NCI-H460 (cell line): Measurements from ENCODE around the gene KPTN. TPM values are rescaled to one million over a fixed set of nuclear protein-coding genes. Genes with fewer than 3 reads are reported as not detected.
A peak's percentile ranks its signal among the peaks of the same experiment; 100 is the strongest.

Experiments
- DNase-seq: peaks from one replicate; pipeline ENCODE4 v3.0.0-alpha.2; 2016; ENCODE audit warnings: low read depth; ENCODE audit errors: extremely low read depth
- polyA plus RNA-seq: library from polyadenylated mRNA; depleted of rRNA; stranded (reverse); fragments of >200 nt; gene quantifications from 2 replicates; pipeline ENCODE4 v1.2.3, GENCODE V29; 2014; cell fraction: nucleus; rRNA removed
- total RNA-seq: library from RNA; depleted of rRNA; stranded (reverse); fragments of >200 nt; shearing (Covaris generic); gene quantifications from 2 replicates; pipeline ENCODE4 v1.2.3, GENCODE V29; 2014; rRNA removed

Gene KPTN
- total RNA-seq: 4.0 and 4.1 TPM in 2 replicates
- 5.1 and 7.5 TPM in 2 replicates for polyA plus RNA-seq

- peak; percentile 83 for DNase-seq
Observed at GRCh38 chr19:47483800-47484690, at the start of gene KPTN. Gene KPTN (minus strand): TSS chr19:47484219. CDS start chr19:47484160, 59 bp downstream.

DNA sequence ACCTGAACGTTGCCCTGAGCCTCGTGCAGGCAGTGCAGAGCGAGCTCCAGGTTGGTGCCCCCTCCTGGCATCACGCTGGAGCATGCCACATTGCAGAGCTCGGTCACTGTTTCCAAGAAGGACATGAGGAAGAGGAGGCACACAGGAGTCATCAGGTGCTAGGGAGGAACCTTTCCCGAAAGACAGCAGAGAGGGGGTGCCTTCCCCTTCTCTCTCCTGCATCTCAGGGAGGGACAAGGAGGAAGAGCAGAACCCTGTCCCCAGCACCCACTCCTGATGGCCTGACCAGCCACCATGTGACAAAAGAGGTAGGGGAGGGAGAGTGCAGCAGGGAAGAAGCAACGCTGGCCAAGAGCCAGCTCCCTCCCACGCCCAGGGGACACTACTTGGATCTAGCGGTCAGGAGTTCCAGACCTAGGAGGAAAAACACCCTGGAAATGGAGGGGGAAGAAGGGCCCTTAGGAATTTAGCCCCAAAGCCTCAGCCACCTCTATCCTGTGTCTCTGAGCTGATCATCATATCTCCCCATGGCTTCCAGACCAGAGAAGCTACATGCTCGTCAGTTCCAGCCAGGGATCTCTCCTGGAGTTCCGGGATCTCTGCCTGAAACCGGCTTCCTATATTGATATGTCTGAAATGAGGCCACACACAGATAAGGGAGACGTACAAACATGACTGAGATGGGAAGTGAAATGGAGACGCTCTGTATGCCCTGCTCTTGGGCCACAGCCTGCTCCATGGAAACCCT is 47.8 kb upstream of the KPTN start:
- DNase-seq: no peak

DNA sequence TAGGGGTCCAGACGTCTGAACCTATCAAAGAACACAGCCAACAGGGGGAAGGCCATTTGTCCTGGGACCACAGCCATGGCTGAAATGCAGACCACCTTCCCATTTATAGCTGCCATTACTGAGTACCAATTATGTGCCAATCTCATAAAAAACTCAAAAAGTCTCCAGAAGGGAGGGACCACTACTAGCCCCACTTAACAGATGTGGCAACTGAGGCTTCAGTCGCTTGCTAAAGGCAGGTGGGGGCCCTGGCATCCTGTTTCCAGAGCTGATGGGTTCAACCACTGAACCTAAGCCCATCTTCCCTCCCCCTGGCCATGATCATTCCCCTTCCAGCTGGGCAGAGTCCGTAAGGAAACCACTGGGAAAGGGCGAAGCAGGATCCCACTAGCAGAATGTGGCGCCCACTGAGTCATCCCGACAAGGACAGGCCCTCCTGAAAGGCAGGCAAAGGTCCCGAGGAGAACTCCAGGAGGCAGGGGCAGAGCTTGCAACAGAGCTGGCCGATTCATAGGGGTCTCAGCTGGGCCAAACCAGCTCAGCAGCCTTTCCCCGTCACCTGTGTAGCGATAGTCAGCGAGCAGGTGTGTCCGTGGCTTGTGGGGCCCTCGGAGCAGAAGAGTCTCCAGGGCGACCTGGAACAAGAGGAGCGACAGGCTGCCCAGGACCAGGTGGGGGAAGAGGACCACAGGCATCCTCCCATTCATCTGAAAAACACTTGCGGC is 45.2 kb upstream of the KPTN start:
- DNase-seq: no peak

- no peak for DNase-seq
Observed at GRCh38 chr19:47526798-47527197, 42.8 kb upstream of the KPTN start.

GRCh38 chr19:47523473-47523872 is 39.5 kb upstream of the KPTN start:
- no peak for DNase-seq

DNA sequence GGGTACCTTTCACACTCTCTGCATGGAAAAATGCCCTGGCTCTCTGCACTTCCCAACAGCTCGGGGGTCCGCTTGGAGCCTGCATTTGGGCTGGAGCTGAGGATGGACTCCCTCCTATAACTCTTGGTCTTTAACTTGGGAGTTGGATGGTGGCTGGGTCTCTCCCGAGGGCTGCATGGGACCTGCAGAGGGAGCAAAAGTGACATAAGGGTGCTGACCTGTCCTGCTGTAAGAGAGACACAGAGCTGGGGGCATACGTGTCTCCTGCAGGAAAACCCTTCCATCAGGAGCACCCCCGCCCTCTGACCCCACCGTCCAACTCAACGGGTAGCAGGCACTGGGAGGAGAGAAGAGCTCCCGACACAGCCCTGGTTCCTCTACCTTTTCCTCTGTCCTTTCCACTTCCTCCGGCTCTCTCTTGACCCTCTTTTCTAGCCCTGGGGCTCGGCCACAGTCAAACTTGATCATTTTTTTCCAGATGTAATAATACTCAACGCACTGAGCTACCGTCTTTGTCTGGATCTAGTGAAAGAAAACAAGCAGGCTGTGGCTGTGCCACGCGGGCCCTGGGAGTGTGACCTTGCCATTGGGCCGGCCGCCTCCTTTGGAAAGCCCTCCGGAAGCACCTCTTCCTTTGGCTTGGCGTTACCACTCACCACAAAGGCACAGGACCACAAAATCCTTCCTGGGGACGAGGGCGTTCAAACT is 37.6 kb upstream of the KPTN start:
- no peak for DNase-seq

DNA sequence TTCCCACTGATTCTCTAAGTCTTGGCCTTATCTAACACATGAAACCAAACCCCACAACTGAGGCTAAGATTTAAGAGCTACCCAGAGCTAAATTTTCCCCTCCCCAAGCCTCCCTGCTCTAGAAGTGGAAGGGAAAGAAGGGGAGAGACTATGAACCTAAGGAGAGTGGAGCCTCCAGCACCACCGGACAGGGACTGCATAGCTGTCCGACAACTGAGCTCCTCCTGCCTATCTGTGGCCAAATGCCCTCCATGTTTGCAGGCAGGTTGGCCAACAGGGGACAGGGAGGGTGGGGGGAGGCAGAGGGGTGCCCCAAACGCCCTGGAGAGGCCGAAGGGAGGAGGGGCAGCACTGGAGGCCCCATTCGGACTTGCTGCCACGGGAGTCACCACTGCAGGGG is 36.8 kb upstream of the KPTN start:
- no peak for DNase-seq

- no peak for DNase-seq
Observed at GRCh38 chr19:47520343-47520806, 36.4 kb upstream of the KPTN start.

GRCh38 chr19:47518854-47519253 is 34.8 kb upstream of the KPTN start:
- no peak for DNase-seq

DNA sequence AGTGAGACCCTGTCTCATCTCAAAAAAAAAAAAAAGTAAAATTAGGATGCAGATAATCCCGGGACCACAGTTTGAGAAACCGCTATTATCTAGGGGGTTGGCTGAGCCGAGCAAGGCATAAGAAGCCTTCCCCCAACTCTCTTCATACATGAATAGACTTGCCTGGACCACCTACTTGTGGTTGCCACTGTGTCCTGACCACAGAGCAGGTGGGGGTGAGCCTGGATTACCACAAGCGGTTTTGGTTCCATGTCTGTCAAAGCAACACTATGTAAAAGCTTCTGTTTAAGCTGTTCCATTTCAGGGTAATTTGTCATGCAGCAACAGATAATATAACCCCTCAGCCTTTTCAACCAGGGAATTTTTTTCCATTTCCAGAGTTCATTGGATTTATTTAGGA is 34.1 kb upstream of the KPTN start:
- no peak for DNase-seq

DNA sequence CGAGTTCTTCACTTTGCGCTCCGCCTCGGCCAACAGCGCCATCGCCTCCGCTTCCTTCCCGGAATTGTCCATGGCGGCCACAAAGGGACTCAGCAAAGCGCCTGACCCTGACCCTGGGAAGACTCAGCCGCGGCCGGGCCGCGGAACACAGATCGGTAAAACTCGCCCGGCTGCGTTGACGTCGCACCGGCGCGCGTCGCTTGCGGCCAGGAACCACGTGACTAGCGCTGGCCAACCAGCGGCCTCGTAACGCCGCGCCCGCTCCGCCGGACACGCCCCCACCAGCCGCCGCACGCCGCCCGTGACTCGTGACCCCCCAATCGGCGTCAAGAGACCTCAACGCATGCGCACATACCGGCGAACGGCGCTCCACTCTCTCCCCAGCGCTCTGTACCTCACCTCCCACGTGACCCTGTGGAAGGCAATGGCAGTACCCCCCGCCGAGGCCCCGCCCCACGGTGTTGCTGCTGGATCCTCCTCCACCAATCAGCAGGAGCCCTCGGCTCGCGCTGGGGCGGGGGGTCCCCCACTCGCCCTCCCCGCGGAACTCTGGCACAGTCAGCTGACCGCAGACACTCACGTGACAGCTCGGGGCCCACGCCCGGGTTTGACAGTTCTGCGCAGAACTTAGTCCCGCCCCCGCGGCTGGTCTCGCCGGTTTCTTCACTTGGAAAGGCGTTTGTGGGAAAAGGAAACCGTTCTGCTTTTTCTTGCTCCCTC is 31.0 kb upstream of the KPTN start, which contains the start of gene NAPA:
TSS of gene NAPA (minus strand) at position 195 of the 720 bp plus-strand sequence. CDS start at position 72, 123 bp downstream.
- DNase-seq: peak; percentile 98

GRCh38 chr19:47514151-47514868 is 30.3 kb upstream of the KPTN start:
- DNase-seq: no peak

DNA sequence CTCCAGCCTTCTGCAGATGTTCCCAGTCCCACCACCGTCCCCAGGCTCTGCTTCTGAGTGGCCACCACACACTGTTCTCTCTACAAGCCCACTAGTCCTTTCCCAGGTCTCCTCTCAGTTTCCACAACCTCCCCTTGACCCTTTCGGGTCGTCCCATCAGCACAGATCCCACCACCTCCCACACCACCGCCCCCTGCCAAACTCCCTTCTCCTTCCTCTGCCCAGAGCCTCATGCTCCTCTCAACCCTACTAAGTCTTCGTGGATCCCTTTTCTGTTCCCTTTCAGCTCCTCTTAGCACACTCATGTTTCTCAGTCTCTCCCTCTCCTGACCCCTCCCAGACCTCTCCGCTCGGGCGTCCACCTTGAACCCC is 28.9 kb upstream of the KPTN start:
- DNase-seq: no peak

- DNase-seq: no peak
Observed at GRCh38 chr19:47512183-47512947, 28.3 kb upstream of the KPTN start.

- DNase-seq: no peak
Observed at GRCh38 chr19:47511681-47512080, 27.7 kb upstream of the KPTN start.

- no peak for DNase-seq
Observed at GRCh38 chr19:47511128-47511517, 27.1 kb upstream of the KPTN start.

- no peak for DNase-seq
Observed at GRCh38 chr19:47510516-47511127, 26.6 kb upstream of the KPTN start.

GRCh38 chr19:47509973-47510372 is 26.0 kb upstream of the KPTN start:
- DNase-seq: no peak
